GM23338 (cell line): ENCODE results near the gene HIVEP3. TPM values are rescaled to one million over a fixed set of nuclear protein-coding genes. Genes with fewer than 3 reads are reported as not detected.
A peak's percentile ranks its signal among the peaks of the same experiment; 100 is the strongest.

Experiments used
- ATAC-seq: fragments of 200-7000 bp; cut with Tn5 transposase; 3 replicates; pipeline ENCODE4 v1.9.1; 2020
- DNase-seq: peaks from one replicate; pipeline ENCODE4 v3.0.0-alpha.2; 2015; ENCODE audit warnings: low spot score
- H2AFZ ChIP-seq: fragments of 200-600 bp; sonication (generic); 2 replicates; pipeline ENCODE4 v1.8.0; 2016; ENCODE audit warnings: antibody characterized with exemption, mild to moderate bottlenecking, moderate library complexity
- H3F3A ChIP-seq: fragments of 200-600 bp; sonication (generic); replicated peaks from 2 replicates; pipeline ENCODE4 v1.8.0; 2017; ENCODE audit warnings: antibody characterized with exemption, mixed run types, low read depth
- H3K27ac ChIP-seq: fragments of 200-600 bp; sonication (generic); 2 replicates; pipeline ENCODE4 v1.6.1; 2016; ENCODE audit warnings: low read depth
- H3K27me3 ChIP-seq: fragments of 200-600 bp; sonication (generic); 2 replicates; pipeline ENCODE4 v1.8.0; 2016; ENCODE audit warnings: mild to moderate bottlenecking, mixed run types, moderate library complexity; ENCODE audit not compliant: insufficient read depth
- H3K36me3 ChIP-seq: fragments of 200-600 bp; sonication (generic); 2 replicates; pipeline ENCODE4 v1.8.0; 2016; ENCODE audit warnings: mild to moderate bottlenecking; ENCODE audit not compliant: insufficient read depth
- H3K4me1 ChIP-seq: fragments of 200-600 bp; sonication (generic); 2 replicates; pipeline ENCODE4 v1.8.0; 2016; ENCODE audit warnings: mild to moderate bottlenecking, moderate library complexity; ENCODE audit not compliant: insufficient read depth
- H3K4me2 ChIP-seq: fragments of 200-600 bp; sonication (generic); 2 replicates; pipeline ENCODE4 v1.7.1; 2017; ENCODE audit warnings: mixed run types
- H3K4me3 ChIP-seq: fragments of 200-600 bp; sonication (generic); 2 replicates; pipeline ENCODE4 v1.6.1; 2016; ENCODE audit warnings: mixed run types
- H3K79me2 ChIP-seq: fragments of 200-600 bp; sonication (generic); replicated peaks from 2 replicates; pipeline ENCODE4 v1.8.0; 2017; ENCODE audit warnings: mild to moderate bottlenecking; ENCODE audit not compliant: insufficient read depth
- H3K9me2 ChIP-seq: fragments of 200-600 bp; sonication (generic); 2 replicates; pipeline ENCODE4 v1.8.0; 2017; ENCODE audit not compliant: insufficient read depth
- H4K20me1 ChIP-seq: fragments of 200-600 bp; sonication (generic); replicated peaks from 2 replicates; pipeline ENCODE4 v1.8.0; 2017; ENCODE audit warnings: mild to moderate bottlenecking; ENCODE audit not compliant: insufficient read depth
- H3K27ac Mint-ChIP-seq: 2 replicates; pipeline ENCODE4 v1.8.0; 2020; ENCODE audit warnings: inconsistent platforms, mild to moderate bottlenecking, moderate library complexity, mixed read lengths
- H3K27me3 Mint-ChIP-seq: 3 replicates; pipeline ENCODE4 v1.8.0; 2022; ENCODE audit warnings: low read depth, mild to moderate bottlenecking, moderate library complexity, mixed read lengths, inconsistent platforms; ENCODE audit not compliant: insufficient read depth, poor library complexity
- H3K36me3 Mint-ChIP-seq: 3 replicates; pipeline ENCODE4 v1.8.0; 2021; ENCODE audit warnings: low read depth, mild to moderate bottlenecking, inconsistent platforms, moderate library complexity, mixed read lengths
- H3K4me1 Mint-ChIP-seq: 3 replicates; pipeline ENCODE4 v1.8.0; 2020; ENCODE audit warnings: mild to moderate bottlenecking, inconsistent platforms, mixed read lengths
- H3K4me3 Mint-ChIP-seq: 3 replicates; pipeline ENCODE4 v1.8.0; 2021; ENCODE audit warnings: moderate library complexity, mild to moderate bottlenecking, inconsistent platforms, mixed read lengths
- H3K9me3 Mint-ChIP-seq: 3 replicates; pipeline ENCODE4 v1.8.0; 2020; ENCODE audit warnings: moderate library complexity, mild to moderate bottlenecking, inconsistent platforms, mixed read lengths
- CREB1 ChIP-seq: fragments of 250-450 bp; sonication (Bioruptor Pico); IDR thresholded peaks from 2 replicates; pipeline ENCODE4 v1.5.0; 2020; ENCODE audit warnings: low read depth, mild to moderate bottlenecking, moderate library complexity
- CTCF ChIP-seq, 2 experiments: fragments of 200-600 bp in 1 of 2; sonication (generic) in 1 of 2; conservative IDR thresholded peaks; 2 replicates each; pipeline versions ENCODE4 v1.5.1 to v1.6.1; 2016 to 2017; ENCODE audit warnings: antibody characterized with exemption in 2 of 2, low read depth in 2 of 2, mild to moderate bottlenecking in 2 of 2, moderate library complexity in 1 of 2
- EZH2phosphoT487 ChIP-seq: fragments of 200-600 bp; sonication (generic); IDR thresholded peaks from one replicate; pipeline ENCODE4 v1.8.1; 2018; ENCODE audit warnings: antibody characterized with exemption; ENCODE audit not compliant: unreplicated experiment
- ZNF462 ChIP-seq: fragments of 250-450 bp; sonication (Bioruptor Pico); IDR thresholded peaks from 2 replicates; pipeline ENCODE4 v1.5.0; 2020; ENCODE audit warnings: mild to moderate bottlenecking, moderate library complexity
- polyA plus RNA-seq: library from polyadenylated mRNA; unstranded; fragments of >200 nt; fragmentation: Nextera tagmentation; extraction: Ambion mirVana; gene quantifications from 2 replicates; pipeline ENCODE4 v1.2.1, GENCODE V29; 2016
- total RNA-seq: library from RNA; depleted of rRNA; stranded (reverse); fragments of >200 nt; shearing (Covaris generic); gene quantifications from 2 replicates; pipeline ENCODE4 v1.2.3, GENCODE V29; 2014

The HIVEP3 gene
- total and polyA plus RNA-seq, 2 experiments from 2014 or later: 0.14 to 0.24 TPM

- TF ChIP-seq ZNF462 (no peak), CTCF (conservative IDR thresholded peaks at IDR 0.05; ENCODE audit: low read depth in 2 of 2) (no peak), CREB1 (CRISPR knock-in tag) (no peak)
Measured at GRCh38 chr1:41530411-41530810, 388.3 kb downstream of the HIVEP3 start (continued).

GRCh38 chr1:41529621-41530395, 388.9 kb downstream of the HIVEP3 start:
- Histone ChIP-seq H3K9me2 (no peaks in the 10 kb centered on the region), H3K27me3 (no peaks in the 10 kb centered on the region), H3K36me3 (no peaks in the 10 kb centered on the region), H3K79me2 (no peaks in the 10 kb centered on the region), H3K4me2 (no peak overlapping the region), H3F3A (no peaks in the 10 kb centered on the region), H3K27ac (no peak overlapping the region), H3K4me1 (no peaks in the 10 kb centered on the region), H2AFZ (no peak overlapping the region), H3K4me3 (no peak overlapping the region), H4K20me1 (no peaks in the 10 kb centered on the region)
- Mint-ChIP-seq H3K27me3 (peaks cover 11% of the 10 kb centered on the region), H3K36me3 (peaks cover 11% of the 10 kb centered on the region; the same call in 2 of the 3 replicates), H3K27ac (no peak overlapping the region), H3K9me3 (peaks cover 44% of the 10 kb centered on the region), H3K4me1 (no peaks in the 10 kb centered on the region; the same call in 2 of the 3 replicates), H3K4me3 (no peak overlapping the region)
- TF ChIP-seq CTCF (conservative IDR thresholded peaks at IDR 0.05; ENCODE audit: low read depth in 2 of 2) (peak; percentile 8 to 43; a peak in 2 of 4 replicates), EZH2phosphoT487 (no peak)
- ATAC-seq: no peak
- no peak for DNase-seq
